Lower leg skin (tissue), 4 donors: ENCODE results near the gene PITPNM3. TPM values are rescaled to one million over a fixed set of nuclear protein-coding genes. Genes with fewer than 3 reads are reported as not detected.

Experiments used
- DNase-seq, 2 donors: peaks; one replicate each; pipeline ENCODE4 v3.0.0-alpha.2; 2019; ENCODE audit warnings: low spot score in 2 of 2
- H3K4me3 ChIP-seq: fragments of 200-600 bp; sonication (generic); 2 replicates; pipeline ENCODE4 v1.5.1; 2017; ENCODE audit warnings: mild to moderate bottlenecking, low read depth; ENCODE audit not compliant: poor library complexity, severe bottlenecking
- CTCF ChIP-seq, 3 donors: fragments of 450-650 bp; IDR thresholded peaks; one replicate each; pipeline ENCODE4 v1.5.1; 2016; ENCODE audit warnings: antibody characterized with exemption in 3 of 3, mild to moderate bottlenecking in 3 of 3, moderate library complexity in 2 of 3
- POLR2A ChIP-seq, 2 donors: fragments of 450-650 bp; IDR thresholded peaks; one replicate each; pipeline ENCODE4 v1.6.1; 2016 to 2017; ENCODE audit warnings: antibody characterized with exemption in 2 of 2, mild to moderate bottlenecking in 1 of 2, moderate library complexity in 1 of 2
- WGBS, 2 donors: methylation state at CpG; one replicate each; pipeline ENCODE4 v1.1.5; 2018; 5-methylcytosine and 5-hydroxymethylcytosine counted together
- intact Hi-C: fragments of 100-400 bp; cut with DNase I; formaldehyde crosslinking; loops from one replicate; pipeline ENCODE4 v1.15.0; 2023; ENCODE audit warnings: low total_unique reads
- total RNA-seq, 4 donors: library from RNA; depleted of rRNA; stranded (reverse); fragments of >200 nt; gene quantifications; one replicate each; pipeline ENCODE4 v1.1.0, GENCODE V29; 2016

The PITPNM3 gene
- total RNA-seq, 4 donors from 2014 or later = 11.9 to 19.5 (median 16.3) TPM

DNA sequence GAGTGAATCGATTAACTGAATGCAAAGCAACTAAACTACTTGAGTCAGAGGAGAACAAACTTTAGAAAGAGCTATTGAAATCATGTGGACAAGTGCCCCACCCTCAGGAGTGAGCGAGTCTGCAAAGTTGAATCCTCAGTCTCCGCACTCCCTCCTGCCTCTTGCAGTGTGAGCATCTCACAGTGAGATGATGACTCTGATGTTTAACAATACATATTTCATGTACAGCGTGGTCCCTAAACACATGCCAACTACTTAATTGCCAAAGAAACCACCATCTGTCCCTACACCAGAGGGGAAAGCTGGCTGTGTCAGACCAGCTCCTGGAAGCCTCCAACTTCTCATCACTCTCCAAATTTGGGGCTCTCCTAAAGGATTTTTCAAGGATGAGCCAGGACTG is 80.9 kb downstream of the PITPNM3 start:
- intact Hi-C loops = no loop called here
- 43 to 56% methylated on average over 4 of the region's 4 CpGs for WGBS, 2 donors
- TF ChIP-seq CTCF (IDR thresholded peaks at IDR 0.05) (no peak), POLR2A (IDR thresholded peaks at IDR 0.05) (no peak)
- no peak for DNase-seq
- H3K4me3 ChIP-seq = no peak overlapping the region

DNA sequence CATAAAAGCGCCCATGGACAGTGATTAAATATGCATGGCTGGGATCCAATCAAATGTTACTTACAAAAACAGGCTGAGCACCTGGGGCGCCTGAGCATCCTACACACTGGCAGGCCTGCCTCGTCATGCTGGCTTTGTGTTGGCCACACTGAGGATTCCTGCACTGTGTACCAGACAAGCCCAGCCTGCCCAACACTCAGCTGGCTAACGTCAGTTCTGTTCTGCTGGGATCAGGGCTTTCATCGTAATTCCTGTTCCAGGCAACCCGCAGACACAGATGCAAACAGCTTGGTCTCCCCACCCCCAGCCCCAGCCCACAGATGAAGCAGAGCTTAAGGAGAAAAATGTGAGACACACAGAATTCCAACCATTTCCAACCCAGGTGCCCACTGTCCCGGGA is 81.4 kb downstream of the PITPNM3 start:
- TF ChIP-seq CTCF (IDR thresholded peaks at IDR 0.05) (no peak), POLR2A (IDR thresholded peaks at IDR 0.05) (no peak)
- intact Hi-C loops = no loop called here
- no peak overlapping the region for H3K4me3 ChIP-seq
- DNase-seq = peak in 1 of 2 donors; percentile 30
- 26 to 43% methylated on average over 7 of the region's 7 CpGs for WGBS, 2 donors

DNA sequence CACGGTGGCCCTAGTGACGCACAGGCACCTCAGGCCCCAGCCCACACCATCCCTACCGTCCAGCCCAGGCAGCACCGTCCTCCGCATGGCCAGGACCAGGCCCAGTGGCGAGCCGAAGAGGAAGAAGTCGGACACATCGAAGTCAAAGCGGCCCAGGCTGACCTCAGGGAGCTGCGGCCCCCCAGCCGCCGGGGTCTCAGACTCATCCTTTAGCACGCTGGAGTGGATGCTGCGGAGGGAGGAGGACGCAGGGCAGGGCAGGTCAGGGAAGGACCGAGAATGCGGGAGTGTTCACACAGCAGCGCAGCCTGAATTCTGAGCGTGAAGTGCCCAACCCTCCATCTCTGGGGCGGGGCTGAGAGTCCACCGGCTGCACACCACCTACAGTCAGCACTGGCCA is 82.0 kb downstream of the PITPNM3 start:
- no peak overlapping the region for H3K4me3 ChIP-seq
- 81 to 86% methylated on average over 20 to 21 of the region's 22 CpGs for WGBS, 2 donors
- intact Hi-C loops = no loop called here
- TF ChIP-seq CTCF (IDR thresholded peaks at IDR 0.05) = no peak
- TF ChIP-seq POLR2A (IDR thresholded peaks at IDR 0.05) = no peak
- DNase-seq = no peak

DNA sequence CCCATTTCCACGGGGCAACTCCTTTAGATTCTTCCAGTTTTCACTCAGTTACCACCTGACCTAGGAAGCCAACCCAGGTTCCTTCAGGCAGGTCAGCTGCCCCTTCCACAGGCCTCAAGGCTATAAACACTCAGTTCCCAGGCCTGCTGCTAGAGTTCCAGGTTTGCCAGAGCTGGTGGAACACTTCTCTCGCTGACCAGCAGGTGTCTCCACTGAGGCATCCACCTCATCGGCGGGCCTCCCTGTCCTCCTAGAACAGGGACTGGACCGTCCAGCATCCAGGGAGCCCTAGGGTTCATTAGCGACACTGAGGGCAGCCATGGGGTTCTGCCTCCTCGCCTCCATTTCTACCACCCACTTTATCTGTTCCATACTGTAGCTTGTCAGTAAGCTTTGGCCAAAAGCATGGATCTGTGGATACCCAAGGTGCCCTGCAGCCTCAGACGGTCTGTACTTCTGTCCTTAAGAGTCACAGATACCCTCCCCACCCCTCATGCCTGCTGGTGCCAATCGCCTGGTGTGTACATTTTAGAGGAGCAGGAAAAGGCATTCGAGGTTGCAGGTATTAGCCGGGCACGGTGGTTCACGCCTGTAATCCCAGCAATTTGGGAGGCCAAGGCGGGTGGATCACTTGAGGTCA is 83.1 kb downstream of the PITPNM3 start:
- DNase-seq = peak; percentile 67 to 90
- no peak overlapping the region for H3K4me3 ChIP-seq
- WGBS, 2 donors = 44 to 52% methylated on average over 12 to 14 of the region's 14 CpGs
- intact Hi-C loops = loop anchor here (2.0 kb wide), 1 partner anchor 174 kb away; no protein-coding TSS in a partner anchor
- peak in 1 of 3 donors; percentile 57 for TF ChIP-seq CTCF (IDR thresholded peaks at IDR 0.05)
- no peak for TF ChIP-seq POLR2A (IDR thresholded peaks at IDR 0.05)

DNA sequence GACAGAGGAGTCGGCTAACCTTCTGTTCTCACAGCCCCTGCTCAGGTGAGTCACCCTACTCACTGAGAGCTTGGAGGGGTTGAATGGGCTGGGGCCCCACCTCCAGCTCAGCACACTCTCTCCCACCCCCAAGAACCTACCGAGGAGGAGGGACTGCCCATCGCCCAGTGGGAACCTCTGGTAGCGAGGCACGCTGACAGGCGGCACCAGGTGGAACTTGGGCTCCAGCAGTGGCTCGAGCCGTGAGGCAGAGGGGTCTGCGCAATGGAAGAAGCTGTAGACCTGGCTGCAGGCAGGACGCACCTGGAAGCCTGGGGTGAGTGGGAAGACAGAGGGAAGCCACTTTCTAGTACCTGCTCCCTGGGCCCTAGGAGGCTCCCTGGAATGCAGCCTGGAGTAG is 83.8 kb downstream of the PITPNM3 start:
- WGBS, 2 donors = 92 to 93% methylated on average over 10 of the region's 10 CpGs
- intact Hi-C loops = loop anchor here (2.0 kb wide), 1 partner anchor 174 kb away; no protein-coding TSS in a partner anchor

More for the DNA sequence above, 83.8 kb downstream of the PITPNM3 start:
- no peak for DNase-seq
- TF ChIP-seq CTCF (IDR thresholded peaks at IDR 0.05) = no peak
- TF ChIP-seq POLR2A (IDR thresholded peaks at IDR 0.05) = no peak
- H3K4me3 ChIP-seq = no peak overlapping the region
